Measurements from ENCODE around the gene TMEM184C.

- TF ChIP-seq, protein P1, sequence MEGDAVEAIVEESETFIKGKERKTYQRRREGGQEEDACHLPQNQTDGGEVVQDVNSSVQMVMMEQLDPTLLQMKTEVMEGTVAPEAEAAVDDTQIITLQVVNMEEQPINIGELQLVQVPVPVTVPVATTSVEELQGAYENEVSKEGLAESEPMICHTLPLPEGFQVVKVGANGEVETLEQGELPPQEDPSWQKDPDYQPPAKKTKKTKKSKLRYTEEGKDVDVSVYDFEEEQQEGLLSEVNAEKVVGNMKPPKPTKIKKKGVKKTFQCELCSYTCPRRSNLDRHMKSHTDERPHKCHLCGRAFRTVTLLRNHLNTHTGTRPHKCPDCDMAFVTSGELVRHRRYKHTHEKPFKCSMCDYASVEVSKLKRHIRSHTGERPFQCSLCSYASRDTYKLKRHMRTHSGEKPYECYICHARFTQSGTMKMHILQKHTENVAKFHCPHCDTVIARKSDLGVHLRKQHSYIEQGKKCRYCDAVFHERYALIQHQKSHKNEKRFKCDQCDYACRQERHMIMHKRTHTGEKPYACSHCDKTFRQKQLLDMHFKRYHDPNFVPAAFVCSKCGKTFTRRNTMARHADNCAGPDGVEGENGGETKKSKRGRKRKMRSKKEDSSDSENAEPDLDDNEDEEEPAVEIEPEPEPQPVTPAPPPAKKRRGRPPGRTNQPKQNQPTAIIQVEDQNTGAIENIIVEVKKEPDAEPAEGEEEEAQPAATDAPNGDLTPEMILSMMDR (conservative IDR thresholded peaks at IDR 0.05; ENCODE audit: low read depth, low read length), result no peak
- TF ChIP-seq EZH2 (IDR thresholded peaks at IDR 0.05; ENCODE audit: borderline replicate concordance, low read depth, low read length, poor library complexity, severe bottlenecking), result no peak
These were observed at the start of gene TMEM184C for GRCh38 chr4:147617173-147617840.
